CD4-positive, alpha-beta T cell treated with Interferon gamma for 1 hour (primary cell): ENCODE measurements around the gene SLC2A6.
A peak's percentile ranks its signal among the peaks of the same experiment; 100 is the strongest.
"Not testable (repeated sequence)": the region's sequence is repeated elsewhere in the genome, so short reads cannot be mapped to it uniquely, and the experiment has no call there.

ENCODE experiments used
- DNase-seq: peaks from one replicate; pipeline ENCODE4 v3.0.0-alpha.2; 2020

Gene SLC2A6

DNA sequence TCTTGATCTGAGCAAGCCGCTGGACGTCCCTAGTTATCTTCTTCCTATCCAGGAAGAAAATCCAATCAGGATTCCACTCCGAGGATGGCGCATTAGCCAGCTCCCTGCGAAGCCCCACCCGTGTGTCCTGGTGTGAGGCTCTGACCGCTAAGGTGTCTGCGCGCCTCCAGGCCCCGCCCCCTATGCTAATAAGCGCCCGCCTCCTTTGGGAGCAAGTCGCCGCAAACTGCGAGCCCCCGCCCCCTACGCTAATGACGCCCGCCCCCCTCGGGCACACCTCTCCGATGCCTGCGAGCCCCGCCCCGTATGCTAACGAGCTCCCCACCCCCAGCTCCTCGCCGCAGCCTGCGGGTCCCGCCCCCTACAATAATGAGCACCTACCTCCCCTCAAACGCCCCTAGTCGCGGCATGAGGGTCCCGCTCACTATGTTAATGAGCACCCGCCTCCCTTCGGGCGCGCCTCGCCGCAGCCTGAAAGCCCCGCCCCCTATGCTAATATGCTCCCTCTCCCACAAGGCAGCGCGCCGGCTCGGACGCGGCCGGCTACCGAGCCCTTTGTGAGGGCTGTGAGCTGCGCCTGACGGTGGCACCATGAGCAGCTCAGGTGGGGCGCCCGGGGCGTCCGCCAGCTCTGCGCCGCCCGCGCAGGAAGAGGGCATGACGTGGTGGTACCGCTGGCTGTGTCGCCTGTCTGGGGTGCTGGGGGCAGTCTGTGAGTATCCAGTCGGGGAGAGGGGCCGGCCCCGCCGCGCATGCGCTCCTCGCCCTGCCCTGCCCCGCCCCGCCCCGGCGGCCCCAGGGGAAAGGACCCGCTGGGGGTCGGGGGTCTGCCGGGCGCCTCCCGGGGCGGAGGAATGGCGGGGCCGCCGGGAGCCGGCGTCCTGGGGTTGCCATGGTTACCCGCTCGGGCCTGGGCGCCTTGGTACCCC is 19.2 kb downstream of the SLC2A6 start, which contains the start of gene CACFD1:
CACFD1 (plus strand) TSS at position 503 of the 929 bp plus-strand sequence; CDS start at position 592, 89 bp downstream.
- peak; percentile 92 for DNase-seq

DNA sequence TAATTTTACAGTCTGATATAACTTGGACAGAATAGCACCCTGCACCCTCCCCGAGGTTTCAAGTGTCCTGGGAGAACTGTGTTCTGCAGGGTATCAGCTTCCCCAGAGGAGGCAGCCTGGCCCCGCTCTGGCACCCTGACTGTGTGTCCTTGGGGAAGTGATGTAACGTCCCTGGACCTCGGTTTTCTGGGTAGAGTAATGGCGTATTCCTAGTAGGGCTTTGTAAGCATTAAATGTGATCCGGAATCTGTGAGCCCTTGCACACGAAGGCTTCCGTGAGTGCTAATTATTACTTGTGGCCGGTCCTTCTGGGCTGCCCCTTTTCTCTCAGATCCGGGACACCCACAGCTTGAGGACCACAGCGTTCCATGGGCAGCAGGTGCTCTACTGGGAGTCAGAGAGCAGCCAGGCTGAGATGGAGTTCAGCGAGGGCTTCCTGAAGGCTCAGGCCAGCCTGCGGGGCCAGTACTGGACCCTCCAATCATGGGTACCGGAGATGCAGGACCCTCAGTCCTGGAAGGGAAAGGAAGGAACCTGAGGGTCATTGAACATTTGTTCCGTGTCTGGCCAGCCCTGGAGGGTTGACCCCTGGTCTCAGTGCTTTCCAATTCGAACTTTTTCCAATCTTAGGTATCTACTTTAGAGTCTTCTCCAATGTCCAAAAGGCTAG is 20.1 kb downstream of the SLC2A6 start:
- no peak for DNase-seq

DNA sequence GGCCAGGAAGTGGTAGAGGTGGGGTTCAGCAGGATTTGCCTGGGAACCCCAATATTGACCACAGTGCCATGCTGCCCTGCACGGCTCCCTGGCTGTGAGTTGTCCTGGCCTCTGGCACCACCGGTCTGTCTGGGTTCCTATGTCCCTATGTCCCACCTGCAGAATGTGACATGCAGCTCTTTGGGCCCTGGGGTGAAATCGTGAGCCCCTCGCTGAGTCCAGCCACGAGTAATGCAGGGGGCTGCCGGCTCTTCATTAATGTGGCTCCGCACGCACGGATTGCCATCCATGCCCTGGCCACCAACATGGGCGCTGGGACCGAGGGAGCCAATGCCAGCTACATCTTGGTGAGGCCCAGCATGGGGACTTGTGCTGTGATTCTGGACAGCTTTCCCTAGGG is 21.2 kb downstream of the SLC2A6 start:
- DNase-seq: no peak

DNA sequence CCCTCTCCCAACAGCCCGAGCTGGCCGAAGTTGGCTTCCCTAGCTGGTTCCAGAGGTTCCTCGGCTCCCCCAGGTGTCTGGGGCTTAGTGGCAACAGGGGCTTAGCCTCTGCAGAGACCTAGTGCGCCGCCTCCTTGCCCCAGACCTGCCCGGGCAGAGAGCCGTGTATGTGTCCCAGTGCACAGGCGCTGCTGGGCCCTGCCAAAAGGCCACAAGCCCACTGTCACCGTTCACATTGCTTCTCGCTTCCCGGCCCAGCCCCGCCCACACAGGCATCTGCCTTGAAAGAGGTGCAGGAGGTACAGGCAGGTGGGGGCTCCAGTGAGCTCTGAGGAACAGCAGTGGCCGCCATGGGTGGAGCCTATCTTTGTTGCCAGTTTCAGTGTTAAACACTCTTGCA is 21.7 kb downstream of the SLC2A6 start:
- DNase-seq: no peak

DNA sequence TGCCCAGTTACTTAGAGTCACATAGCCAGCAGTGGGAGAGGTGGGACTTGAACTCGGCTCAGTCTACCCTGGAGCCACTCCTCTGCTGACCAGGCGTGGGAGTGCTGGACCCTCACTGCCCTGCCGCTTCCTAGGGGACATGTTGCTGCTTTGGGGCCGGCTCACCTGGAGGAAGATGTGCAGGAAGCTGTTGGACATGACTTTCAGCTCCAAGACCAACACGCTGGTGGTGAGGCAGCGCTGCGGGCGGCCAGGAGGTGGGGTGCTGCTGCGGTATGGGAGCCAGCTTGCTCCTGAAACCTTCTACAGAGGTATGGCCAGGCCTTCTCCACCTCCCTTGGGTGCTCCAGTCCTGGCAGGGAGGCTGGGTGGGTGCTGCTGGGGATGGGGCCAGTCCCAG is 22.5 kb downstream of the SLC2A6 start:
- DNase-seq: no peak

DNA sequence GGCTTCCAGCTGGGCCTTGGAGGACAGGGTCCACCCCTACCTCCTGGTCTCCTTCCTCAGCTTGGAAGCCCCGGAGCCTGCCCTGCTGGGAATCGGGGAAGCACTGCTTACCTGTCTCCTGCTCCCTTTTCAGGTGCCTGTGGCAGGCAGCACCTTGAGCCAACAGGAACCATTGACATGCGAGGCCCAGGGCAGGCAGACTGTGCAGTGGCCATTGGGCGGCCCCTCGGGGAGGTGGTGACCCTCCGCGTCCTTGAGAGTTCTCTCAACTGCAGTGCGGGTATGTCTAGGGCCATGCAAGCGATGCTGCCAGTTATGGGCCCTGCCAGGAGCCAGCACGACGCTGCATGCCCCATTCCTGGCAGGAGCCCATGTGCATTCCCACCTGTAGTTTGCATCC is 23.0 kb downstream of the SLC2A6 start:
- DNase-seq: no peak

DNA sequence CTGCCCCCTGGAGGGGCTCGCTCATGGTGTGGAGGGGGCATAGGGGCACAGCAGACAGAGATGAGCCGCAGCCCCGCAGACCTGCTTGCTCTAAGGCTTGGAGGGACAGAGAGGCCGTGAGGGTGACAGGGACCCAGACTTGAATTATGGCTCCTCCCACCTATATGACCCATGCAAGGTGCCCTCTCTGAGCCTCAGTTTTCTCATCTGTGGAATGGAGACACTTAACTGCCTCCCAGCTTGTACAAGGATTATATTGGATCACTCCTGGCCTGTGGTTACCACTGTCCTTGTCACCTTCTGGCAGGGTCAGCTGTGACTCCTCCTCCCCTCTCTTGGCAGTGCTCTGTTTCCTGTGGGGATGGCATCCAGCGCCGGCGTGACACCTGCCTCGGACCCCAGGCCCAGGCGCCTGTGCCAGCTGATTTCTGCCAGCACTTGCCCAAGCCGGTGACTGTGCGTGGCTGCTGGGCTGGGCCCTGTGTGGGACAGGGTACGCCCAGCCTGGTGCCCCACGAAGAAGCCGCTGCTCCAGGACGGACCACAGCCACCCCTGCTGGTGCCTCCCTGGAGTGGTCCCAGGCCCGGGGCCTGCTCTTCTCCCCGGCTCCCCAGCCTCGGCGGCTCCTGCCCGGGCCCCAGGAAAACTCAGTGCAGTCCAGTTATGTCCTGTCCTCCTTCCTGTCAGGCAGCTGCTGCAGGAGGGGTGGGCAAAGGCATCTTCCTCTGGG is 23.8 kb downstream of the SLC2A6 start:
- no peak for DNase-seq

DNA sequence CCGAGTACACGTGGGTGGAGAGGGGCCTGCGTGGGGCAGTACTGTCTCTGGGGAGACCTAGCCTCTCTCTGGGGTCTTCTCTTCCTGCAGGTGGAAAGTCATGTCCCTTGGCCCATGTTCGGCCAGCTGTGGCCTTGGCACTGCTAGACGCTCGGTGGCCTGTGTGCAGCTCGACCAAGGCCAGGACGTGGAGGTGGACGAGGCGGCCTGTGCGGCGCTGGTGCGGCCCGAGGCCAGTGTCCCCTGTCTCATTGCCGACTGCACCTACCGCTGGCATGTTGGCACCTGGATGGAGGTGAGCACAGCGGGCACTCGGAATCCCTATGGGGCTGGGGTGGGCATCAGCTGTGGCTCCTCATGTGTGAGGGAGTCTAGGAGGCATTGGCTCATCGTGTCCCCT is 24.6 kb downstream of the SLC2A6 start:
- no peak for DNase-seq

DNA sequence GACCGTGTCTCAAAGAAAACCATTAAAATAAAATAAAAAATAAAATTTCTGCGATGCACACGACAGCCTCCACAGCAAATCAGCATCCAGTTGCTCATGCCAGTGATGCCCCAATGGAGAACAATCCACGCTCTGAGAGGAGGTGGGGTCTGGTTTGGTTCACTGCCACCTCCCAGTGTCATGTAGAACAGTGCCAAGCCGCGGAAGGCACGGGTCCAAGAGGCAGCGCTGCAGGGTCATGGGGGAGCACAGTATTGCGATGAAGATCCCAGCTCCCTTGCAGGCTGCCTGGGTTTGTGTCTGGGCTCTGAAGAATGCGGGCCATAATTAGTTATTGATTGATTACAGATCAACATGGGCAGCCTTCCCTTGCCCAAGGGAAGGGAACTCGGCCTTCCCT is 25.2 kb downstream of the SLC2A6 start:
- DNase-seq: no peak

DNA sequence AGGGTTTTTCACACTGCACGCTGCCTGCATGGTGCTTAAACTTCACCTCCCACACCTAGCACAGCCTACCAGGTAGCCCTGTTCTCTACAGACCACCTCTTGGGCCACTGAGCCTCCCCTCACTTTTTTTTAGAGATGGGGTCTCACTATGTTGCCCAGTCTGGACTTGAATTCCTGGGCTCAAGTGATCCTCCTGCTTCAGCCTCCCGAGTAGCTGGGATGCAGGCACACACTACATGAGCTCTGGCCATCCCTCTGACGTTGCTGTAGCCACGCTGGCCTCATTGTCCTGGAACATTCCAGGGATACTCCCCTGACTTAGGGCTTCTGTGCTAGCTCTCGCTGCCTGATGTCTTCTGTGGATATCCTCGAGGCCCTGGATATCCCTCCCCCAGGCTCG is 26.3 kb downstream of the SLC2A6 start:
- no peak for DNase-seq

DNA sequence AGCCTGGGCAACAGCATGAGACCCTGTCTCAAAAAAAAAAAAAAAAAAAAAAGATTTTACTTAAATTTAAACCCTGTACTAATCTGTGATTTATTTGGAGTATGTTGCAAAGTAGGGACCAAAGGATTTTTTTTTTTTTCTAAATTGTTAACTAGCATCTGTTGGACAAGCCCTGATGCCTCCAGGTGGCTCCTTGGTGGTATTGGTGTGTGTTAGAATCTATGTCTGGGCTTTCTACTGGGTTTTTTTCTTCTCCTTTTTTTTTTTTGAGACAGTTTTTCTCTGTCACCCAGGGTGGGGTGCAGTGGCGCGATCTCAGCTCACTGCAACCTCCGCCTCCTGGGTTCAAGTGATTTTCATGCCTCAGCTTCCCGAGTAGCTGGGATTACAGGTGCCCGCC is 27.0 kb downstream of the SLC2A6 start:
- not testable (repeated sequence) for DNase-seq

DNA sequence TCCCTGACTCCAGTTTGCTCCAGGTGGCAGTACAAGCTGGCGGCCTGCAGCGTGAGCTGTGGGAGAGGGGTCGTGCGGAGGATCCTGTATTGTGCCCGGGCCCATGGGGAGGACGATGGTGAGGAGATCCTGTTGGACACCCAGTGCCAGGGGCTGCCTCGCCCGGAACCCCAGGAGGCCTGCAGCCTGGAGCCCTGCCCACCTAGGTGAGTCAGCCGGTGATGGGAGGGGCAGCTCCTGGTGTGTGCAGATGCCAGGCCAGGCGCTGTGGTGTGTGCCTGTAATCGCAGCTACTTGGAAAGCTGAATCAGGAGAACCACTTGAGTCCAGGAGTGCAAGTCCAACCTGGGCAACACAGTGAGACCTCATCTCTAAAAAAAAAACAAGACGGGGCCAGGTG is 29.1 kb downstream of the SLC2A6 start:
- DNase-seq: no peak

DNA sequence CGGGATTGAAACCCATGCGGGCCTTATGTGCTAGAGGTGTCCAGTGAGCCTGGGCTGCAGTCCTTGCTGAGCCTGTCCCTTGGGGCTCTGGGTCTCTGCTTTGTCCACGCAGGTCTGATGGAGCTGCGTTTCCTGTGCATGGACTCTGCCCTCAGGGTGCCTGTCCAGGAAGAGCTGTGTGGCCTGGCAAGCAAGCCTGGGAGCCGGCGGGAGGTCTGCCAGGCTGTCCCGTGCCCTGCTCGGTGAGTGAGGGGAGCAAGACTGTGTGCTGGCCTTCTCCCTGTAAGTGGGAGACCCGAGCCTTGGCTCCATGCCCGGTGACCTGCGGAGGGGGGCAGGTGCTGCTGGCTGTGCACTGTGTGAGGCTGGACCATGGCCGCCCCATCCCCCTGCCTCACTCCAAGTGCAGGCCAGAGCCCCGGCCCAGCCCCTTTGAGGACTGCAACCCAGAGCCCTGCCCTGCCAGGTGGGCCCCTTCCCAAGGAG is 30.4 kb downstream of the SLC2A6 start:
- DNase-seq: no peak

DNA sequence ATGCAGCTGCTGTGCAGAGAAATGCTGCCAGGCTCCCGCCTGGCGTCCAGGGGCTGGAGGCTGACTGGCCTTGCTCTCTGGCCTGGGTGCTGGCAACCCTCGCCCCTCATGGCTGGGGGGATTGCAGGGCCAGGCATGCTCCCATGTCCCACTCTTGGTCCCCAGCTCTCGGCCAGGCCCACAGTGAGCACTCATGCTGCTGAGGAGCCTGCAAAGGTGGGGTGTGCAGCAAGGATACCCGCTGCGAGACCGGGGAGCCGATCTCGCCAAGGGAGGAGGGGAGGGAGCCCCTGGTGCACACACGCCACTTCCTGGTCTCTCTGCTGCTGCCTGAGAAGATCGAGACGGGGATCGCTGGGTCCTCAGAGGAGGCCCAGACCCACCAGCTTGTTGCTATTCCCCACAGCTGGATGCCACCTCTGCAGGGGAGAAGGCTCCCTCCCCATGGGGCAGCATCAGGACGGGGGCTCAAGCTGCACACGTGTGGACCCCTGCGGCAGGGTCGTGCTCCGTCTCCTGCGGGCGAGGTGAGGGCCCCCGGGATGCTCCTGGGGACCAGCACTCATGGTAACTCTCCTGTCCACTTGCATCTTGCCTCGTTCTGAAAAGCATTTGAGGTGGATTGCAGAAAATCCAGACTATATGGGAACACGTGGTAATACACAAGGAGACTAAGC is 33.5 kb downstream of the SLC2A6 start:
- no peak for DNase-seq

DNA sequence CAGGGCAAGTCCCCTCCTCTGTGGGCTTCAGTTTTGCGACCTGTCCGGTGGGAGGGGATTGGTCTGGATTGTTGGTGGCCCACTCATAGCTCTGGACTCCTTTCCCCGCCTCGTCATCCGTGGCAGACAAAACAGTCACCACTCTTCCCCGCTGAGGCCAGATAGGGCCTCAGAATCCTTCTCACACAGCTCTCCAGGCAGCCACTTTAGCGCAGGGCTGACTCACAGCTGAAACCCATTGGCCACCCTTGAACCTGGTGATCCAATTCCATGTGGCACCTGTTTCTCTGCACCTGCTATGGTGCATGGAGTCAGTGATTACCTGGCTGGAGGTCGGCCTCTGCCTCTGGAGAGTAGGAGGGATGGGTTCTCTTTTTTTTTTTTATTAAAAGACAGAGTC is 34.9 kb downstream of the SLC2A6 start:
- no peak for DNase-seq

DNA sequence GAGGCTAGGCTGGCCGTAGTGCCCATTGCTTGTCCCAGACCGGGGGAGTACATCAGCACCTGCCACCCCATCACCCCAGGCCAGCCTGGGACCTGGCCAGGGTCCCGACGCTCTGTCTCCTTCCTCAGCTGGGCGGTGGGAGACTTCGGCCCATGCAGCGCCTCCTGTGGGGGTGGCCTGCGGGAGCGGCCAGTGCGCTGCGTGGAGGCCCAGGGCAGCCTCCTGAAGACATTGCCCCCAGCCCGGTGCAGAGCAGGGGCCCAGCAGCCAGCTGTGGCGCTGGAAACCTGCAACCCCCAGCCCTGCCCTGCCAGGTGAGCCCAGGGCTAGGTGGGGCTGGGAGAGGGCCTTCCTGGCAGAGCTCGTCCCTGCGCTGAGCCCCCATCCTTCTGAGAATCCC is 35.7 kb downstream of the SLC2A6 start:
- DNase-seq: no peak

DNA sequence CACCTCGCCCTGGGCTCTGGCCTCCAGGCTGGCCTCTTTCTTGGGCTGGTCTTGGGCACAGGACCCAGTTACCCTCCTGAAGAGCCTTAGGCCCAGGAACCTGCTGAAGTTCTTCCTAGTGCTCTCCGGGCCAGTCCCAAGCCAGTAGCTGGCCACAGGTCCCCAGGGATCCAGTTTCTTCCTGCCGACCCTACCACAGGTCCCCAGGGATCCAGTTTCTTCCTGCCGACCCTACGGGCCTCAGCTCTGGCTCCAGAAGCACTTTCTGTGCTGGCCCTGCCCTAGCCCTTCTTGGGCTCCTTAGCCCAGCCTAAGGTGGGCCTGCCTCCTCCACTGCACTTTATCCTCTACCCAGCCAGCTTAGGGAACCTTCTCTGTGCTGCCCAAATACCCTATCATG is 37.3 kb downstream of the SLC2A6 start:
- no peak for DNase-seq

DNA sequence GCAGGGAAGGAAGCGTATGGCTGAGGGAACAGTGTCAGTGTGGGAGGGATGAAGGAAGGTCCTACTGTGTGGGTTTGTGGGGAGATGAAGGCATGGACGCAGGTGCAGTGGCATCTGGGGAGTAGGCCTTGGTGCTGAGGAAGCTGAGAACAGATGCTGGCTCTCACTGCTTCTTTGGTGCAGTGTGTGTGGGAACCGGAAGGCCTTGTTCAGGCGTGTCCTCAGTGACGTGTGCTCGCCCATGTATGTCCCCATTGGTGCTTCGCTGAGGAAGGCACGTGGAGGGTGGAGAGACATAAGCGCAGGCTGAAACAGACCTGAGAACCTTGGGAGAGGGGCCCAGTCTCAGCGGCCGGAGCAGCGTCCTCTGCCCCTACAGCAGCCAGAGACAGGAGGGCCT is 38.0 kb downstream of the SLC2A6 start:
- DNase-seq: peak; percentile 69

DNA sequence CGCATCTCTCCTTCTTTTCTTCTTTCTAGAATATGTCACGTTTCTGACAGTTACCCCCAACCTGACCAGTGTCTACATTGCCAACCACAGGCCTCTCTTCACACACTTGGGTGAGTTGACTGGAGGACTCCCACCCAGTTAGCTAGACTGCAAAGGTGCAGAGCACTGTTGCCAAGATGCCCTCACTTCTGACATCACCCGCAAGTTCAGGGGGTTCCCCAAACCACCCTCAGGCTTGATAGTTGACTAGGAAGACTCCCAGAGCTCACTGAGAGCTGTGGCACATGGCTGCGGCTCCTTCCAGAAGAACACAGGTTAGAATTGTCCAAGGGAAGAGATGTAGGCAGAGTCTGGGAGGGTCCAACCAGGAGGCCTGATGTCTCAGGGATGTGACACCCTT is 39.6 kb downstream of the SLC2A6 start:
- no peak for DNase-seq

DNA sequence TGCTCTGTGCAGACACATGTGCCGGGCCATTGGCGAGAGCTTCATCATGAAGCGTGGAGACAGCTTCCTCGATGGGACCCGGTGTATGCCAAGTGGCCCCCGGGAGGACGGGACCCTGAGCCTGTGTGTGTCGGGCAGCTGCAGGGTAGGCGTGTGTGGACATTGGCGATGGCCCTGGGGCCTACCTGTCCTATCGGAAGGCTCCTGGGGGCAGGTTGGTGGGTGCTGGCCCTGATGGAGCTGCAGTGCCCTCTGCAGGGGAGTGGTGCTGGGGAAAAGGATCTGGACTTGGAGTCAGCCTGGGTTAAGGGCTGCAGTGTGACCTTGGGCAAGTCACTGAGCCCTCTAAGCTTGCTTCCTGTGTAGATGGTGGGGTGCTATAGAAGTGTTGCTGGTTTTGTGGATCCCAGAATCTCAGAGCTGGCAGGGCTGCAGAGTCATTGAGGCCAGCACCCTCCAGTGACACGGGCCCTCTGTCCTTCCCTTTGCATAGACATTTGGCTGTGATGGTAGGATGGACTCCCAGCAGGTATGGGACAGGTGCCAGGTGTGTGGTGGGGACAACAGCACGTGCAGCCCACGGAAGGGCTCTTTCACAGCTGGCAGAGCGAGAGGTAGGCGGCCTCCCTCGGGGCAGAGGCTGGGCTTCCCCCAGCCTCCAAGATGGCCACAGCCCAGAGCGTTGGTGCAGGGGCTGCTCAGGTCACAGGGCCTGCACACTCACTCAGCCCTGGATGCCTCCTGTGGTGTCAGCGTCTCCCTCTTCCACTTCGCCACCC is 41.0 kb downstream of the SLC2A6 start:
- no peak for DNase-seq

DNA sequence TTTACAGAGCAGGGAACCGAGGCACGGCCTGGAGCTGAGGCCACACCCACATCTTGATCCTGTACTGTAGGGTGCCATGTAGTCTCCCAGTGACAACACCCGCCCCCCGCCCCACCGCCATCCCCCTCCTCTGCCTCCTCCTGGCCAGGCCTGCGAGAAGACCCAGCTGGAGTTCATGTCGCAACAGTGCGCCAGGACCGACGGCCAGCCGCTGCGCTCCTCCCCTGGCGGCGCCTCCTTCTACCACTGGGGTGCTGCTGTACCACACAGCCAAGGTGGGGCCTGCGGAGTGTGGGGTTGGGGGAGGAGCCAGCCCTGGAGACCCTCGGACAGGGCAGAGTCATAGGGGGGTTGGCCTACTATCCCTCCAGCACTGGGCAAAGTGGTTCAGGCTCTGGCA is 42.2 kb downstream of the SLC2A6 start:
- no peak for DNase-seq

DNA sequence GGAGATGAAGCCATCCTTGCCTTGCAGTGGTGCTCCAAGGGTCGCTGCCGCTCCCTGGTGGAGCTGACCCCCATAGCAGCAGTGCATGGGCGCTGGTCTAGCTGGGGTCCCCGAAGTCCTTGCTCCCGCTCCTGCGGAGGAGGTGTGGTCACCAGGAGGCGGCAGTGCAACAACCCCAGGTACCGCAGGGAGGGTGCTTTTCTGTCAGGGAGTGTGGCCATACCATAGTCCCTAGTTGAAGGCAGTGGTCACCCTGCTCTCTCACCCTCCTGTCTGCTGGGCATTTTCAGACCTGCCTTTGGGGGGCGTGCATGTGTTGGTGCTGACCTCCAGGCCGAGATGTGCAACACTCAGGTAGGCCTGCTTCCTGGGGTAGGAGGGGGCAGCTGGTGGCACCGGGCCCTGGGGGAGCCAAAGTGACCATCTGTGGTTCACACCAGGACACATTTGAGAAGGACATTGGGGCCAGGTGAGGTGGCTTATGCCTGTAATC is 45.5 kb downstream of the SLC2A6 start:
- DNase-seq: no peak
